ENCODE measurements around the gene MCC.
A peak's percentile ranks its signal among the peaks of the same experiment; 100 is the strongest.

MCC gene

DNA sequence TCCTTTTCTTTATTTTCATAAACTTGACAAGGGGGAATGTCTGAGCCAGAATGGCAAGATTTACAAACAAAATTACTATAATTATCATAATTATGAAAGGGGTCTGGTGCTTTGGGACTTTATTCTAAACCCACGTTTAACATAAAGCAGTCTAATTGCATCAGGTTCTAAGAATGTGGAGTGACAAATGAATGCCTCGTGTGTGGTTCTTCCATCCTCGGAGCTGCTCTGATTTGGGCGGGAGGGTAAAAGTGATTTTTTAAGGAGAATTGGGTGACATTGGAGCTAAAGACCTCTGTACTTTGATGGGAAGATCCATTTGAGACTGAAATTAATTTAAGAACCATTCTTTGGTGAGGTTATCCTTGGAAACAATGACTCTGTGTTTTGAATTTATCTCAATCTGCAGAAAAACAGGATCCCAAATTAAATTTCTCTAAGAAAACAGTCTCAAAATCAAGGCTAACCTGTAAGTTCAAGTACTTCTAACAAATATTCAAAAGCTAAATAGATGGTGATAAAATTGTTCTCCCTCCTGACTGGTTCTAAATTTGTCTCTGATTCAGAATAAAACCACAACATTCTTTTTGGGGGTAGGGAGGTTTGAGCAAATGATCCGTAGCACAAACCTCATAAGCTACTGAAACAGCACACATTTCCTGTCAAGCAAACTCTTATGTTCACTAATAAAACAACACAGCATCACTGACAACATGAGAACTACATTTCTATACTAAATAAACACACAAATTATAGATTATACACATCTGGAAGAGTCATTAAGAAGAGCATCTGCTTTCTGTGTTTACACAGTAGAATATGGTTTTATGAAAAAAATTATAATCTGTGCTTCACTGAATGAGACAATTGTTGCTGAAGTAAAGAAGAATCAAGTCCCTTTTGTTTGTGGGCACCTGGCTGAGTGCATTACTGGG is 426.1 kb downstream of the MCC start:
- peak; percentile 67 to 73 for DNase-seq (ENCODE audit: low read depth in 2 of 2)
- TF ChIP-seq CTCF (IDR thresholded peaks at IDR 0.05; ENCODE audit: low read depth, low read length): no peak
- no peak overlapping the region for H3K4me3 ChIP-seq (replicated peaks in 1 of 2; ENCODE audit: low read depth in 2 of 2, low read length in 2 of 2)

GRCh38 chr5:113060408-113061025 is 427.7 kb downstream of the MCC start:
- H3K4me3 ChIP-seq (replicated peaks in 1 of 2; ENCODE audit: low read depth in 2 of 2, low read length in 2 of 2): no peak overlapping the region
- no peak for DNase-seq (ENCODE audit: low read depth in 2 of 2)
- TF ChIP-seq CTCF (IDR thresholded peaks at IDR 0.05; ENCODE audit: low read depth, low read length): no peak

GRCh38 chr5:113059232-113060040 is 428.8 kb downstream of the MCC start:
- H3K4me3 ChIP-seq (replicated peaks in 1 of 2; ENCODE audit: low read depth in 2 of 2, low read length in 2 of 2): no peak overlapping the region
- TF ChIP-seq CTCF (IDR thresholded peaks at IDR 0.05; ENCODE audit: low read depth, low read length): no peak
- DNase-seq (ENCODE audit: low read depth in 2 of 2): peak; percentile 62 to 65

- no peak overlapping the region for H3K4me3 ChIP-seq (replicated peaks in 1 of 2; ENCODE audit: low read depth in 2 of 2, low read length in 2 of 2)
- TF ChIP-seq CTCF (IDR thresholded peaks at IDR 0.05; ENCODE audit: low read depth, low read length): no peak
- DNase-seq (ENCODE audit: low read depth in 2 of 2): no peak
Observed at GRCh38 chr5:113058706-113059226, 429.5 kb downstream of the MCC start.

DNA sequence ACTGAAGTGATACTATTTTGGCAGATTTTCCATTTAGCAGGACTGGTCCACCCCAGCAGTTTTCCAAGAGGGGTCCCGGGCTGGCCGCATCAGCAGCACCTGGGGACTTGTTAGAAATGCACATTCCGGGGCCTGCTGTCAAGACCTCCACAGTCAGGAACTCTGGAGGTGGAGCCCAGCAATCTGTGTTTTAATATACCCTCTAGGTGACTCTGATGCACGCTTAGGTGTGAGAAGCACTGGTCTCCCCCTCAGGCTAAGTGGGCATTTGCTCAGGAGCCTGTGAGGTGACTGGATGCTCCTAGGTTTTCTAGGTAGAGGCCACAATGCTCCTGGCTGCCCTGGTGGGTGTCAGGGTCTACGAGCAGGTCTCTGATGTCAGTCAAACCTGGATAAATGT is 430.0 kb downstream of the MCC start:
- no peak overlapping the region for H3K4me3 ChIP-seq (replicated peaks in 1 of 2; ENCODE audit: low read depth in 2 of 2, low read length in 2 of 2)
- no peak for DNase-seq (ENCODE audit: low read depth in 2 of 2)
- no peak for TF ChIP-seq CTCF (IDR thresholded peaks at IDR 0.05; ENCODE audit: low read depth, low read length)

DNA sequence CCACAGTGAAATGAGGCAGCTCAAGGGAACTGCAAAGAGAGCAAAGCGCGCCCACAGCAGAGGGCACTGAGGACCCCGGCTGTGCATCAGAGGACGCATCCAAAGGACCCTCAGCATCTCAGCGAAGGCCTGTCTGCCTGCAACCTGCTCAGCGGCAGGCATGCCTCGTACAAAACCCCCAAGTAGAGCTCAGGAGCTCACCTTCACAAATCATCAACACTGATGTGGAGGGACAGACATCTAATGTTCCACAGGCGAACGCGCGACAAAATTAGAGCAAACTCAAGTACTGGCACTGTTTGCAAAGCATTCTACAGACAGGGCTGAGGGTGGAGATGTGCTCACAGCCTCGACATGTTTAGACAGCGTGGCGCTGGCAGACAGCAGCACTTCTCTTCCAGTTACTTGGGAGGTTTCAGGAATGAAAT is 430.7 kb downstream of the MCC start:
- TF ChIP-seq CTCF (IDR thresholded peaks at IDR 0.05; ENCODE audit: low read depth, low read length): no peak
- no peak for DNase-seq (ENCODE audit: low read depth in 2 of 2)
- H3K4me3 ChIP-seq (replicated peaks in 1 of 2; ENCODE audit: low read depth in 2 of 2, low read length in 2 of 2): no peak overlapping the region

Data from cardiac fibroblast (primary cell).